Occipital lobe (tissue), 2 donors: ENCODE measurements around the gene DDIT3. TPM values are rescaled to one million over a fixed set of nuclear protein-coding genes. Genes with fewer than 3 reads are reported as not detected.

Source experiments
- DNase-seq: peaks from one replicate; lab custom pipeline; 2025; lab: John Stamatoyannopoulos, UW
- total RNA-seq: library from RNA; depleted of rRNA; stranded (reverse); fragments of >200 nt; gene quantifications from one replicate; pipeline ENCODE4 v1.2.3, GENCODE V29; 2014

DDIT3 gene
- total RNA-seq, 1 donor from 2014 or later = 5.3 TPM

DNA sequence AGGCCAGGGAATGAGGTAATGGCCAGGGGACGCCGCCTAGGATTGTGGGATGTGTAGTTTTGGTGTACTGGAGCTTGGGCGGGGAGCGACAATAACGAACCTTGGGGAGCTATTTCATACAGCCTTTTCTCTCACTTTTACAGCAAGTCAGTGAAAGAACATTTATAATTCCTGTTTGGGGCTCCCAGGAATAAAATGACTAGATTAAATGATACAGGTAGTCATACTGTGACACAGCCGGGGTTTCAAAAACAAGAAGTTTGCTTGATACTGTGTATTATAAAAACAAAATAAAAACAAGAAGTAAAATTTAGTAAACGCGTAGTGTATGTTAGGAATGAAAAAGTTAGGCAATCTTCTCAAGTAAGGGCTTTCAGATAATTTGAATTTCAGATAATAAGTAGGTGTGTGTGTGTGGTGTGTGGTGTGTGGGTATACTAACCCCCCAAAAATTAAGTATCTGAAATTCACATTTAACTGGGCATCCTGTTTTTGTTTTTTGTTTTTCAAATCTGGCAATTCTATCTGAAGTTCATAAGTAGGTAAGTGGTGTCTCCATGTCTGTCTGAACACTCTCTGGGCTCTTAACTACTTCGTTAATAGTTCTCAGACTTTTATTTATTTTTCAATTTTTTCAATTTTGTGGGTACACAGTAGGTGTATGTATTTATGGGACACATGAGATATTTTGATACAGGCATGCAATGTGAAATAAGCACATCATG, 27.1 kb upstream of the DDIT3 start:
- no peak for DNase-seq

DNA sequence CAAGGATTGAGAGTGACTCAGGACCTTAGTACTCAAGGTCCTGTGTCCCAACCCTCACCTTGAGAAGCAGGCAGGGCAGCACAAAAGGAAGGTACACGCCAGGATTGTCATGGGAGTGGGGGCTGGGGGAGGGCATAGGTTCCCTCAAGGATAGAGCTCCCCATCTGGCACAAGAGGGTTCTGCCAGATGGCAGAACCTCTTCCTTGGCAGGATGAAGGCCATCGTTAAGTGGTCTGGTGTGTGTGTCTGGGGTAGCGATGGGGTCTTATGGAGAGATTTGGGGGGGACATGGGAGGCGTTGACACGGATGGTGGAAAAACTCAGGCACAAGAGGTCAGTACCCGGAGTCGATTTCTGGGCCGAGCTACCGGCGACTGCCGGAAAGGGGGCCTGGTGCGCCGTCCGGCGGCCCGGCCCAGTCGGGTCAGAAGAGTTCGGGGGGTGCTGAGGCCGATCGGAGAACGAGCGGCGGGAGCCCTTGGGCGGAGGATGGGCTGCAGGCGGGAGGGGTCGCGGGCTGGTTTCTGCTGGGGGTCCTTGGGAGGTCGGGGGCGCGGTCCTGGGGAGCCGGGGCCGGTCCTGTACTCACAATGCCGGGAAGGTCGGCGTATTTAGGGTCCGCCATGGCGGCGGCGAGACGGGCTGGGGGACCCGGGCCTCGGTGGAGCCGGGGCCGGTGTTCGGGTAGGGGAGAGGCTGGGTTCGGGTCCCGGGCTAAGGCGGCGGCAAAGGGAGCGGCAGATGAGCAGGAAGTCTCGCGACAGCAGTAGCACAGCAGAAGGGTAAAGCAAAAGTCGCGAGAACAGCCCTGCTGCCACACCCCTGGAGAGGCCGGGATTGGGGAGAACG, 26.3 kb upstream of the DDIT3 start, which contains the start of gene DCTN2:
TSS of gene DCTN2 (minus strand) at position 755 of the 850 bp plus-strand sequence. CDS start at position 626, 129 bp downstream.
- peak; percentile 97 for DNase-seq

DNA sequence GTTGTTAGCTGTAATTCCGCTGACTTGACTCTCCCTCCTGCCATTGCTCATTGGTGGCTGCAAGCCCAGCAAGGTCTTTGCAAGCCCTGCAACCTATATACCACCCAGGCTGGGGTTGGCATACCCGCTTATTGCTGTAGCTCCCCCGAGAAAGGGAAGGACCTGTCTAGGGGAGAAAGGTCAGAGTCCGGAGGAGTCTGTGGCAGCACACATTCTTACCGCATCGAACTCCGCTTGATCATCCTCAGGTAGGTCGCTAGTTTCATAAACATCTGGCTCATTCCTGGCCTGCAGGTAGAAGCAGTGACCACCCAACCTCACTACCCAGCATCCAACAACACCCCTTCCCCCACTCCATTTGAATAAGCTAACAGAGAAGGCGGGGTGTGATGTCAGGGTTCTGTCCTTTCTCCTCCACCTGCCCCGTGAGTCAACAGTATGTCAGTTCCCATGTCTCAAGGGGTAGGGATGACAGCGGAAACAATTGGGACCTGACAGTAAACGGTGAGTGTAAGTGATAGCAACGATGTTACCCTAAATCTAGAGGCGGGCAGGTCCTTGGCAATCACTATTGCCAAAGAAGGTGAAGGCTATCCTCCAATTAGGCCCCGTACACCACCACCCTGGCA, 25.6 kb upstream of the DDIT3 start:
- DNase-seq = no peak

GRCh38 chr12:57543581-57543980, 23.3 kb upstream of the DDIT3 start:
- peak; percentile 29 for DNase-seq

GRCh38 chr12:57541717-57542116, 21.4 kb upstream of the DDIT3 start:
- no peak for DNase-seq

DNA sequence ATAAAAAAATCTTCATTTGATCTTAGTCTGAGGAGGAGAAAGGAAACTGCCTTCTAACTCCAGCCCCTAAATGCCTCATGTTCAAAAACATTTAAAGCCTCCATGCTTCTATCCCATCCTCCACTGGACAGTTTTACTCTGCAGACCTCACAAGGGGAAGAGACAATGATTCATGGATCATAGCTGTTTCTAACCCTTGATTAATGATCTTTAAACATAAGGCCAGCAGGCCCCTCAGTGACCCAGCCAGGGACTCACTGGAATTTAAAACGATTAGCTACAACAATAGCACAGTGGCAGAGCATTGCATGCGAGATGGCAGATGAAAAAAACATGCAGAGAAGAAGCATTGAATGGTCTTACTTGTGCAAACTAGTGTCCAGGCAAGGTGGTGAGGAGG, 20.7 kb upstream of the DDIT3 start:
- no peak for DNase-seq

DNA sequence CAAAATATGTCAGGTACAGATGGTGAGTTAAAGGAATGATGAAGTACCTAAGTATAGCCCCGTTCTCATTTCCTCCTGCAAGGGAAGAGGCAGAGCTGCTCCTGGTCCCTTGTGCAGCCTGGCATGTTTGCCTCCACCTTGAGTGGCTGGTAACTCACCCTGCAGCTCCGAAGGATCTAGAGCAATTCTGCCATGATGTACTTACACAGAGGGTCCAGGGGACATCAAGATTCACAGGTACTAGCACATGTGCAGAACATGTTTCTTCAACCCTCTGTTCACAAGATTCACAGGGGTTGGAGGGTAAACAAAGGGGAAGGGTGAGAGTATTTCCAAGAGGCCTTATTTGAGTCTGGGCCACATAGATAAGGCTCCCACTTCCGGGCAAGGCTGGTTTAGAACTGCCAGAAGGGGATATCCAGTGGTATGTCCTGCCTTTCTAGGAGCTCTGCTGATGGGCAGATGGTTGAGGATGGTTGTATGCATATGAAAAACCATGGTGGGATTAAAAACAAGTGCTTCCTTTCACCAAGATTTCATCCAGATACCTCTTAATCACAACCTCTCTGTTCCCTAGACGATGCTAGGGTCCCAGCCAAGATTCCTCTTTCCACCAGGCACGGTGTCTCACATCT, 18.9 kb upstream of the DDIT3 start:
- DNase-seq = no peak

DNA sequence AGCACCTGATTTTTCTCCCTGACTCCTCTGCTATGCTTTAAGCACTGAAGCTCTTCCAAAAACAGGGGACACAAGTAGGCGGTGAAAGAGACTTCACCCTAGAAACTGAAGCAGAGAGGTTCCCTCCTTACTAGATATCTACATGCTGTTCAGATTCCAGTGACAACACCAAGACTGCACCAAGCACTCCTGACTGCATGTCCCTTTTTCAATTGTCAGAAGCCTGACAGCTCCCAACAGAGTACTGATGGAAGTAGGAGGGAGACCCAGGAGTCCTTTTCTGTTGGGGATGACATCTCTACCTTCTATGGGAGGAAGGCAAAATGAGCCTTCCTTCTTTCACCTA, 16.3 kb upstream of the DDIT3 start:
- DNase-seq = no peak

- DNase-seq = no peak
These were observed 15.7 kb upstream of the DDIT3 start for GRCh38 chr12:57535764-57536596.

DNA sequence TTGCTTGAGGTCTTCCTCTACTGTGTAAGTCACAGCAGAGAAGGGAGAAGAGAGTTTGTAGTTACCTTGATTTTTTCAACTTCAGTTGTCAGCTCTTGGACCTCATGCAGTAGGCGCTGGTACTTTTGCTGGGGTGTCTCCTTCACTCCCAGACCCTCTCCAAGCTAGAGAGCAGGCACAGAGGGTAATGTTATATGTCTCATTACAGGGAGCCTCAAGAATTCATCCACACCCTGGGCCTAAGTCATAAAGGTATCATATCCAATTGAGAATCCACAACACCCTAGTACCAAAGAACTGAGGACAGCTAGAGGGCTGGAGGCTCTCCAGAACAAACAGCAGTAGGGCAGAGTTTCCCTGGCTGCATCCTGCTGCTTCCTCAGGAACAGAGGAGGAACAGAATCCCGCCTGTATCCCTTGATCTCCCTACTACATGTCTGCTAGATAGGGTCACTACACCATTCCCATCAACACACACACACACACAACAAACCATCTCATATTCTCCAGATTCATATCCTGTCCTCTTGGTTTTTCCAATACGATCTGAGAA, 14.8 kb upstream of the DDIT3 start:
- DNase-seq = no peak

GRCh38 chr12:57534250-57534649, 13.9 kb upstream of the DDIT3 start:
- no peak for DNase-seq

DNA sequence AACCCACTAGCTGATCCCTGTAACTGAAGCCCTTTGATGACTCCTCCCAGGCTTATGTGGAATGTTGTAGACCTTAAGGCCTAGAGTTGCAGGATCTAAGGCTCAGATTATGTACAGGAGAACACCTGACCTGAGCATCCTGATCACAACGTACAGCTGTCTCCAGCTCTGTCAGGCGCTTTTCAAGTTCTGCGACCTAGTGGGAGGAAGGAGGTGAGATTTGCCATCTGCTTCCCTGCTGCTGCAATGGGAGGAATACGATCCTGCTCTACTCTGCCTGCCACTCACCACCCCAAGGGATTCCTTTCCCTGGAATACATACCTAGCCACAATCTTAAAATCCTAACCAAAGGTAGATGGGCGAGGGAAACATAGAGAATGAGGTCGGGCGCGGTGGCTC, 12.8 kb upstream of the DDIT3 start:
- DNase-seq = no peak

DNA sequence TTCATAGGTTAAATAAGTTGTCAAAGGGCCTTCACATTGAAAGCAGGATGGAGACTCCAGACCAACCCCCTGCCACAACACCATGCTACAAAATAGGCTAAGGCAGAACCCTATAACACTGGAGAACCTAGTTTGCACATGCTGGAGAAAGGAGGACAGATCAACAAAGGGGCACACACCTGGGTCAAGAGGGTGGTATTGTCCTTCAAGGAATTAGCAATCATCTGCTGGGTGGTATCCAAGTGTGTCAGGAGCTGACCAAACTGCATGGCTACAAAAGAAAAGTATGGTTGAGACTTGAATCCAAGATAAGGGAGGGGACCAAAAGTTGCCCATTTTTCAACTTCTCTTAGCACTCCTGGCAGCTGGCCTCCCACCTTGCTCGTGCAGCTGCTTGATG, 11.5 kb upstream of the DDIT3 start:
- DNase-seq = no peak

DNA sequence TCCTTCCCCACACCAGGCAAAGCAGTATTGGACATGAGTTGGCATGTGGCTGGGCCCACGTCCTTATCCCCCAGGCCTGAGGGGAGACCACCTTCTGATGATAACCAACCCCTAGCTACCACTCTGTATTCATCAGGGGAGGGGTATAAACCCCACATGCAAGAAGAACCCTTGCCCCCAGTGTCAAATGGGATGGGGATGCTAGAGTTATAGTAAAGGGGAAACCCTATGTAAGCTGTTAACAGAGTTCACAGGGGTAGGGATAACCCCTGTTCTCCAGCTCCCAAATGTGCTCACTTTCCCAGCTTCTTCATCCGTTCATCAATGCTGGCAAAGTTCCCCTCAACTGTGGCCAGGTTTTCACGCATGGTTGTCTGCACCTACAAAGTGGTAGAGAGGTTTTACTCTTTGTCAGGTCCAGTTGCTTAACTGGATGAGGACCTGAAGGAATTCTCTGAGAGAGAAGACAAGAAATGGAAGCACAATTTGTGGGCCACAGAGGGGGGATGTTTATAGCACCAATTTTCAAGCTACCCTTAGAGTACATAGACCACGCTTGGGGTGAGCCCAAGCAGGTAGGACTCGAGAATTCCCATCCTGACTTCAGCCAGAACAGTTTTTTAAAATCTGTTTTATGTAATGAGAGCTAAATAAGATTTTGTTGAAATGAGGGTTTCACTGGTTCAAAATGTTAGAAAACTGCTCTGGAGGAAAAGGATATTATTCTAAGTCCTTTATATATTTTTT, 10.3 kb upstream of the DDIT3 start:
- DNase-seq = no peak

DNA sequence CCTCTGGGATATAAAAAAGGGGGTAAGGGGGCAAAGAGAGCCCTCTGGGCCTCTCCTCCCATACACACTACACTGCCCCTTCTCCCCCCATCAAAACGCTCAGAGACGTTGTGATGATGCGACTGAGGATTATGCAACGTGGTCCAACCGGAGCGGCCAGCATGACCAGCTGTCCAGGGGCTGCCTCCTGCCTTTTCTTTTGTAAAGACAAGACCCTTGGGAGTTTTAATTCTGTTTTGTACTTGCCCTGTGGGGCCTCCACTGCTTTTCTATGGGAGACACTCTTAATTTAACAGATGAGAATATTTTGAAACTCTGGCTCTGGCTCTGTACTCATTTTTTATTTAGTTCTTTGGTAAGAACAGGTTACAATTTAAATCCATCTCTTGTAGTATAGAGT, 9.5 kb upstream of the DDIT3 start:
- DNase-seq = no peak

DNA sequence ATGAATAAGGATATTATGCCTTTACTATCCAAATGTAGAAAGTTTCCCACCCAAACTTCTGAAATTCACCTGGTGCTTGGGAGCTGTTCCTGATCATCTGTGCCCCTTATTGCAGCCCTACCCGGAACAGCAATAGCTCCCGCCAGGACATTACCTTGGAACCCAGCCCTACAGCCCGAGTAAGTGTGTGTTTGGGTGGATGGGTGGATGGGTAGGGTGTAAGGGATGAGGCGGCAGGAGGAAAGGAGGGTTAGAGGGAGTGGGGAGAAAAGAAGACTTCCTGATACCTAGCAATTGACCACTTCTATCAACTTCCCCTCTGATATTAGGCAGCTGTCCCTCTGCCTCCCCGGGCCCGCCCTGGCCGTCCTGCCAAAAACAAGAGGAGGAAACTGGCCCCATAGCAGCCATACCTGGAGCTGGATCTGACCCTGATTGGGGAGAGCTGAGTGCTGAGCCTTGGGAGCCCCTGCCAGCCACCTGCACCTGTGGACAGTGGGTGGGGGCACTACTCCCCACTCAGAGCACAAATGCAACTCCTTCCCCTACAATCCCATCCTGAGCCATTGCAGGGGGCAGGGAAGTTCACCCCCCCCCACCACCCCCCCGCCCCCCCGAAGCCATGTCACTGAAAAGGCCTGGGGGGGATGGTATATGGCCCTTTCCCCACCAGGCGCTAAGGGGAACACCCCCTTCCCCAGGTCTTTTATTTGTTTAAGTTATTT, 8.7 kb upstream of the DDIT3 start:
- no peak for DNase-seq

DNA sequence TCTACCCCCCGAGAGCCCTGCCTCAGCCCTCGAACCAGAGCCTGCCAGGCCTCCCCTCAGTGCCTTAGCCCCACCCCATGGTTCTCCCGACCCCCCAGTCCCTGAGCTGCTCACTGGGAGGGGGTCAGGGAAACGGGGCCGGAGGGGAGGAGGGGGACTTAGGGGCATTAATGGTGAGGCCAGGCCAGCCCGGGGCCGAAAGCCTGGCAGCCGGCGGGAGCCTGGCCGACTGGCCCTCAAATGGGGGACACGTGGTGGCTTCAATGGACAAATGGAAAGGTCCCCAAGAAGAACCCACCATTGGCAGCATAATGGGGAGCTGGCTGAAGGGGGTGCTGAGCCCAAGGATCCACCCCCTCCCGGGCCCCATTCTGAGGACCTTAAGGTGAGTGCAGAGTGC, 7.9 kb upstream of the DDIT3 start:
- DNase-seq = no peak

DNA sequence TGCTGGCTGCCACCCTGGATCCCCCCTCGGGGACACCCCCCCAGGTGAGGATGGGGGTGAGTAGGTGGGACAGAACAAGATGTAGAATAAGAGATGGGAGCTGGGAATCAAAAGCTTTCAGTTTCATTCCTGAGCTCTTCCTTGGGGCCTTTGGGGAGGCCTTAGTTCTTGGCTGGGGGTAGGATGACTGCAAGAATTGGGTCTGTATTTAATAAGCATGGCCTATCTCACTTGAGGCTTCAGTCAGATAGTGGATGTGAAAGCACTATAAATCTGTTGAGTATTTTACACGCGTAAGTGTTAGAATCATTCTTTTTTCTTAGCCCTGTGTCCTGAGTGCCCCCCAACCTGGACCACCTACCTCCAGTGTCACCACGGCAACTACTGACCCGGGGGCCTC, 6.9 kb upstream of the DDIT3 start:
- DNase-seq = no peak

DNA sequence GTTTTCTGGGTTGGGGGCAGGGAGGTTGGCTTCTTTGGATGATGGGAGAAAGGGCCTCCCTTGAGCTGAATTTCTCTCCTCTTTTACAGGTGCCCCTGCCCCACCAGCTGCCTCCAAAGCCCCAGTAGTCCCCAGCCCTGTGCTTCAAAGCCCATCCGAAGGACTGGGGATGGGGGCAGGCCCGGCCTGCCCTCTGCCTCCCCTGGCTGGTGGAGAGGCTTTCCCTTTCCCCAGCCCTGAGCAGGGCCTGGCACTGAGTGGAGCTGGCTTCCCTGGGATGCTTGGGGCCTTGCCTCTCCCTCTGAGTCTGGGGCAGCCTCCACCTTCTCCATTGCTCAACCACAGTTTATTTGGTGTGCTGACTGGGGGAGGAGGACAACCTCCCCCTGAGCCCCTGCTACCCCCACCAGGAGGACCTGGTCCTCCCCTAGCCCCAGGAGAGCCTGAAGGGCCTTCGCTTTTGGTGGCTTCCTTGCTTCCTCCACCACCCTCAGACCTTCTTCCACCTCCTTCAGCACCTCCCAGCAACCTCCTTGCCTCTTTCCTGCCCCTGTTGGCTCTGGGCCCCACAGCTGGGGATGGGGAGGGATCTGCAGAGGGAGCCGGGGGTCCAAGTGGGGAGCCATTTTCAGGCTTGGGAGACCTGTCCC, 6.3 kb upstream of the DDIT3 start:
- DNase-seq = no peak
